ENCODE measurements around the gene SH3BP4. TPM values are rescaled to one million over a fixed set of nuclear protein-coding genes. Genes with fewer than 3 reads are reported as not detected.

Gene SH3BP4
- total RNA-seq, 1 donor from 2014 or later = 49.5 TPM

DNA sequence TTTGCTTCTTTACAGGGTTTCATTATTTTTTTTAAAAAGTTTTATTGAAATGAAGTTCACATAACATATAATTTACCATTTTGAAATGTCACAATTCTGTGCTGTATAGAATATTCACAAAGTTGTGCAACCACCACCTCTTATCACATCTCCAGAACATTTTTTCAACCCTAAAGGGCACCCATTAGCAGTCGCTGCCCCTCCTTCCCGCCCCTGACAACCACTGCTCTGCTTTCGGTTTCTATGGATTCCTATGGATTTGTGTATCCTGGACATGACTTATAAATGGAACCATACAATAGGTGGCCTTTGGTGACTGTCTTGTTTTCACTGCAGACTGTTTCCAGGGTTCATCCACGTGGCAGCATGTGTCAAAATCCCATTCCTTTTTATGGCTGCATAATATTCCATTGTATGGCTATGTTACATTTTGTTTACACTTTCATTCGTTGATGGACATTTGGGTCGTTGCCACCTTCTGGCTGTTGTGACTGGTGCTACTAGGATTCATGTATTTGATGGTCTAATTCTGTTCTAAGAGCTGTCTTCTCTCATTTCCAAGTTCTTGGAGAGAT is 52.6 kb downstream of the SH3BP4 start:
- DNase-seq (ENCODE audit: extremely low spot score, unreplicated experiment) = no peak
- Mint-ChIP-seq H3K27ac (peak overlapping the region; percentile 16), H3K36me3 (peaks cover 41% of the 10 kb centered on the region), H3K4me3 (peak overlapping the region; percentile 19), H3K4me1 (ENCODE audit: unreplicated experiment) (peaks cover 65% of the 10 kb centered on the region), H3K27me3 (no peaks in the 10 kb centered on the region), H3K9me3 (no peaks in the 10 kb centered on the region)
- TF ChIP-seq, protein P1, sequence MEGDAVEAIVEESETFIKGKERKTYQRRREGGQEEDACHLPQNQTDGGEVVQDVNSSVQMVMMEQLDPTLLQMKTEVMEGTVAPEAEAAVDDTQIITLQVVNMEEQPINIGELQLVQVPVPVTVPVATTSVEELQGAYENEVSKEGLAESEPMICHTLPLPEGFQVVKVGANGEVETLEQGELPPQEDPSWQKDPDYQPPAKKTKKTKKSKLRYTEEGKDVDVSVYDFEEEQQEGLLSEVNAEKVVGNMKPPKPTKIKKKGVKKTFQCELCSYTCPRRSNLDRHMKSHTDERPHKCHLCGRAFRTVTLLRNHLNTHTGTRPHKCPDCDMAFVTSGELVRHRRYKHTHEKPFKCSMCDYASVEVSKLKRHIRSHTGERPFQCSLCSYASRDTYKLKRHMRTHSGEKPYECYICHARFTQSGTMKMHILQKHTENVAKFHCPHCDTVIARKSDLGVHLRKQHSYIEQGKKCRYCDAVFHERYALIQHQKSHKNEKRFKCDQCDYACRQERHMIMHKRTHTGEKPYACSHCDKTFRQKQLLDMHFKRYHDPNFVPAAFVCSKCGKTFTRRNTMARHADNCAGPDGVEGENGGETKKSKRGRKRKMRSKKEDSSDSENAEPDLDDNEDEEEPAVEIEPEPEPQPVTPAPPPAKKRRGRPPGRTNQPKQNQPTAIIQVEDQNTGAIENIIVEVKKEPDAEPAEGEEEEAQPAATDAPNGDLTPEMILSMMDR (conservative IDR thresholded peaks at IDR 0.05) = no peak

DNA sequence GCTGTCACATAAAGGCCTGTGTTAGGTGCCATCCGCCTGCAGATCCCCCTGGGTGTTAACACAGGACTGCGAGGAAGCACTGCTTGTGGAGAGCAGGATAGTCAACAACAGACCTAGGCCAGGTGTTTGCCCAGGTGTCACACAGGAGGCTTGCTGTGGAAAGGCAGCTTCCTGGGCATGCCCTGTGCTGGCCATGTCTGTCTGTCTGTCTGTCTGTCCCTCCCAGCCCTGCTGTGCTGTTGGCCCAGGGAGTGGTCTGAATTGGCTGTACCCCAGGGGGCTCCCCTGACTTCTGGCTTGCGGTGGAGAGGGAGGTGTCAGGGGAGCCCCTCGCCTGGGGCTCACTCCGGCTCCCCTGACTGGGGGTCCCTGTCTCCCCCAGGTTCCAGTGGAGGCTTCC is 53.2 kb downstream of the SH3BP4 start:
- H3K4me3 Mint-ChIP-seq = no peak overlapping the region
- TF ChIP-seq, protein P1 (conservative IDR thresholded peaks at IDR 0.05) = no peak
- H3K27ac Mint-ChIP-seq = peak overlapping the region; percentile 56
- no peak for DNase-seq (ENCODE audit: extremely low spot score, unreplicated experiment)
- peaks cover 44% of the 10 kb centered on the region for H3K36me3 Mint-ChIP-seq
- H3K4me1 Mint-ChIP-seq (ENCODE audit: unreplicated experiment) = peaks cover 69% of the 10 kb centered on the region
- no peaks in the 10 kb centered on the region for H3K27me3 Mint-ChIP-seq
- no peaks in the 10 kb centered on the region for H3K9me3 Mint-ChIP-seq

DNA sequence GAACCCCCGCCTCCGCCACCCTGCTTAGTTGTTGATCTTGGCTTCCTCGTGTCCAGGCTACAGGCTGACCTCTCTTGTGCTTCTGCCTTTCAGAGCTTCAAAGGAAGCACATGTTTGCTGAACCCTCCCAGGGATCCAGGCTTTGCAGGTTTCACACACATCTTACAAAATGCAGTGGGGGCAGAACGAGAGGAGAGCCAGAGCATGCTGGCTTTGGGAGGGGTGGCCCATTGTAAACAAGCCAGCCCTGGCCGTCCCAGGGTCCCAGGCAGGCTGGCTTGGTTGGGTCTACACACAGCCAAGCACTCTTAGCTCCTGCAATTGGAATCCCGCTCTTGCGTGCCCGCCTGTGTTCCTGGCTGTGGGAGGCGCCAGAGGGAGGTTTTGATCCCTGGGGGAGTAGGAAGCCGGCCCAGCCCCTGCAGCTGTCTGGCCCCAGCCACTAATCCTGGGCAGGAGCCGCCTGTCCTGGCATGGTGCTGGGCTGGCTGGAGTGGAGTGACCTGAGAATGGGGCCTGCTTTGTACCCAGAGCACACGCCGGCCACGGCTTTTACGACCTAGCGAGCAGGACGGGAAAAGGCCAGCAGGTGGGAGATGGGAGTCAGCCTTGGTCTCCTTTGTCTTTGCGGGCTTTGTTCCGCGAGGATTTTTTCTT is 53.9 kb downstream of the SH3BP4 start:
- Mint-ChIP-seq H3K27ac (peak overlapping the region; percentile 56), H3K4me1 (ENCODE audit: unreplicated experiment) (peaks cover 62% of the 10 kb centered on the region), H3K4me3 (peak overlapping the region; percentile 29), H3K36me3 (peaks cover 43% of the 10 kb centered on the region), H3K9me3 (no peaks in the 10 kb centered on the region), H3K27me3 (no peaks in the 10 kb centered on the region)
- TF ChIP-seq, protein P1 (conservative IDR thresholded peaks at IDR 0.05) = peak; percentile 52
- DNase-seq (ENCODE audit: extremely low spot score, unreplicated experiment) = no peak

DNA sequence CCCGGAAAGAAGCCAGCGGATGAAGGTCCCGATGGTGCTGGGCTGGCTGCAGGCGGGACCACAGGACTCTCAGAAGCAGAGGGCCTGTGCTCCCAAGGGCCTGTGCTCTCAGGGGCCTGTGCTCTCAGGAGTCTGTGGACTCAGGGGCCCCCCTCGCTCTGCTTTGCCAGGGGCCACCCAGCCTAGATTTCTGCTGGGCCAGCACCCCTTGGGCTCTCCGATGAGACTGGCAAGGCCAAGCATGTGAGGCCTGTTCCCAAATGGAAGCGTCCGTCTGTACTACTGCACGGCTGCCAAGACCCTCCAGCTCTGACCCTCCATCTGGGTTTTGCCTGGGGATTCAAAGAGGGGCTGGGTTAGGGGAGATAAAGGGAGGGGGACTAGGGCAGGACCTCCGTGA is 54.6 kb downstream of the SH3BP4 start:
- Mint-ChIP-seq H3K4me1 (ENCODE audit: unreplicated experiment) (peaks cover 61% of the 10 kb centered on the region), H3K27me3 (no peaks in the 10 kb centered on the region), H3K9me3 (peaks cover 6% of the 10 kb centered on the region), H3K27ac (peak overlapping the region; percentile 56), H3K36me3 (peaks cover 40% of the 10 kb centered on the region), H3K4me3 (no peak overlapping the region)
- no peak for DNase-seq (ENCODE audit: extremely low spot score, unreplicated experiment)
- TF ChIP-seq, protein P1 (conservative IDR thresholded peaks at IDR 0.05) = no peak

DNA sequence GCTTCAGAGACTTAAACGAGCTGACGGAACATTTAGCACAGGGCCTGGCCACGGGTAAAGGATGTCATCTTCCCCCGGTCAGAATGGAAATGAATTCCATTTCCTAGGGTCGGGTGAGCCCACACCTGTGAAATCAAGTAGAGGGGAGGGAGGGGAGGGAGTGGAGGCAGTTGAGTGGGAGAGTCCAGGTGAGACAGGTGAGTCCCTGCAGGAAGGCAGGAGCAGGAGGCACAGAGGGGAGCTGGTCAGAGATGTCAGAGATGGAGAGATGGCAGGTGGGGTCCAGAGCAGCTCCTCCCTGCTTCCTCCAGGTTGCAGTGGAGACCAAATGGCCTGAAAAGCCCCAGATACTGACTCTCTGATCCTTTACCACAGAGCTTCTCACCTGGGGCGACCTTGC is 55.2 kb downstream of the SH3BP4 start:
- no peak for DNase-seq (ENCODE audit: extremely low spot score, unreplicated experiment)
- TF ChIP-seq, protein P1 (conservative IDR thresholded peaks at IDR 0.05) = no peak
- Mint-ChIP-seq H3K27me3 (no peaks in the 10 kb centered on the region), H3K27ac (peak overlapping the region; percentile 63), H3K9me3 (peaks cover 8% of the 10 kb centered on the region), H3K4me1 (ENCODE audit: unreplicated experiment) (peaks cover 64% of the 10 kb centered on the region), H3K4me3 (peak overlapping the region; percentile 66), H3K36me3 (peaks cover 41% of the 10 kb centered on the region)

Measured in type B pancreatic cell (in vitro differentiated cells).